H9 (cell line): Measurements from ENCODE around the gene DIAPH2. TPM values are rescaled to one million over a fixed set of nuclear protein-coding genes. Genes with fewer than 3 reads are reported as not detected.

Experiments
- DNase-seq: peaks from one replicate; pipeline ENCODE4 v3.0.0-alpha.2; 2017
- H2AFZ ChIP-seq: one replicate; pipeline ENCODE4 v1.6.1; 2013; ENCODE audit warnings: mild to moderate bottlenecking, low read length, control low read depth, moderate library complexity
- H2AK5ac ChIP-seq: 2 replicates; pipeline ENCODE4 v1.6.1; 2013; ENCODE audit warnings: low read length, control low read depth, mixed read lengths; ENCODE audit not compliant: insufficient read length
- H2BK120ac ChIP-seq: one replicate; pipeline ENCODE4 v1.6.1; 2013; ENCODE audit warnings: low read depth, mild to moderate bottlenecking, low read length, control low read depth, inconsistent platforms; ENCODE audit not compliant: poor library complexity, severe bottlenecking
- H2BK12ac ChIP-seq: 2 replicates; pipeline ENCODE4 v1.6.1; 2013; ENCODE audit warnings: low read length, control low read depth, mixed read lengths, low read depth; ENCODE audit not compliant: insufficient read length
- H2BK15ac ChIP-seq: 2 replicates; pipeline ENCODE4 v1.6.1; 2013; ENCODE audit warnings: low read depth, low read length, control low read depth
- H2BK20ac ChIP-seq: one replicate; pipeline ENCODE4 v1.6.1; 2013; ENCODE audit warnings: low read depth, mild to moderate bottlenecking, low read length, control low read depth, inconsistent platforms; ENCODE audit not compliant: poor library complexity, severe bottlenecking
- H2BK5ac ChIP-seq: 2 replicates; pipeline ENCODE4 v1.6.1; 2013; ENCODE audit warnings: low read length, control low read depth, mixed read lengths; ENCODE audit not compliant: insufficient read length
- H3K14ac ChIP-seq: 2 replicates; pipeline ENCODE4 v1.6.1; 2013; ENCODE audit warnings: low read length, control low read depth; ENCODE audit not compliant: insufficient read depth
- H3K18ac ChIP-seq: 2 replicates; pipeline ENCODE4 v1.6.1; 2013; ENCODE audit warnings: low read depth, mild to moderate bottlenecking, mixed read lengths, low read length, control low read depth; ENCODE audit not compliant: insufficient read length
- H3K23ac ChIP-seq: 2 replicates; pipeline ENCODE4 v1.6.1; 2013; ENCODE audit warnings: low read length, control low read depth, mixed read lengths, low read depth; ENCODE audit not compliant: insufficient read length
- H3K23me2 ChIP-seq: 2 replicates; pipeline ENCODE4 v1.6.1; 2013; ENCODE audit warnings: low read depth, mild to moderate bottlenecking, mixed read lengths, low read length, control low read depth; ENCODE audit not compliant: insufficient read length, poor library complexity, severe bottlenecking
- H3K27ac ChIP-seq: 2 replicates; pipeline ENCODE4 v1.5.1; 2013; ENCODE audit warnings: low read length, control low read depth, mixed read lengths, low read depth; ENCODE audit not compliant: insufficient read length
- H3K27me3 ChIP-seq: 2 replicates; pipeline ENCODE4 v1.6.1; 2013; ENCODE audit warnings: low read length, control low read depth, inconsistent platforms; ENCODE audit not compliant: insufficient read depth
- H3K4ac ChIP-seq: 2 replicates; pipeline ENCODE4 v1.6.1; 2013; ENCODE audit warnings: low read depth, mild to moderate bottlenecking, control low read depth, inconsistent platforms, low read length, moderate library complexity
- H3K4me1 ChIP-seq: 2 replicates; pipeline ENCODE4 v1.6.1; 2013; ENCODE audit warnings: low read length, control low read depth, inconsistent platforms; ENCODE audit not compliant: insufficient read depth
- H3K4me2 ChIP-seq: 2 replicates; pipeline ENCODE4 v1.6.1; 2013; ENCODE audit warnings: low read length, control low read depth, mixed read lengths; ENCODE audit not compliant: insufficient read length, insufficient read depth
- H3K56ac ChIP-seq: 2 replicates; pipeline ENCODE4 v1.6.1; 2013; ENCODE audit warnings: low read depth, mild to moderate bottlenecking, mixed read lengths, low read length, control low read depth; ENCODE audit not compliant: insufficient read length
- H3K79me1 ChIP-seq: 2 replicates; pipeline ENCODE4 v1.6.1; 2013; ENCODE audit warnings: low read depth, mild to moderate bottlenecking, moderate library complexity, low read length, control low read depth, inconsistent platforms; ENCODE audit not compliant: insufficient read depth, poor library complexity, severe bottlenecking
- H3K79me2 ChIP-seq: 2 replicates; pipeline ENCODE4 v1.6.1; 2013; ENCODE audit warnings: low read length, control low read depth, inconsistent platforms; ENCODE audit not compliant: insufficient read depth
- H3K9ac ChIP-seq: 2 replicates; pipeline ENCODE4 v1.6.1; 2013; ENCODE audit warnings: low read length, control low read depth, mixed read lengths; ENCODE audit not compliant: insufficient read length; ENCODE audit errors: extremely low read depth
- H3K9me3 ChIP-seq: one replicate; pipeline ENCODE4 v1.6.1; 2013; ENCODE audit warnings: low read depth, low read length, inconsistent platforms; ENCODE audit not compliant: control insufficient read depth
- H3T11ph ChIP-seq: one replicate; pipeline ENCODE4 v1.6.1; 2013; ENCODE audit warnings: mild to moderate bottlenecking, low read length, control low read depth, inconsistent platforms
- H4K20me1 ChIP-seq: one replicate; pipeline ENCODE4 v1.6.1; 2013; ENCODE audit not compliant: control insufficient read depth, insufficient read length, insufficient read depth
- H4K5ac ChIP-seq: 2 replicates; pipeline ENCODE4 v1.6.1; 2013; ENCODE audit warnings: low read depth, mild to moderate bottlenecking, mixed read lengths, low read length, control low read depth; ENCODE audit not compliant: insufficient read length
- H4K8ac ChIP-seq: replicated peaks from 2 replicates; pipeline ENCODE4 v1.6.1; 2013; ENCODE audit warnings: low read length, control low read depth, mixed read lengths, low read depth; ENCODE audit not compliant: insufficient read length
- H4K91ac ChIP-seq: 2 replicates; pipeline ENCODE4 v1.6.1; 2013; ENCODE audit warnings: low read depth, mild to moderate bottlenecking, moderate library complexity, mixed read lengths, low read length, control low read depth; ENCODE audit not compliant: insufficient read length
- H3K27ac Mint-ChIP-seq, 3 experiments: 2 replicates in 2 of 3; 3 replicates in 1 of 3; pipeline ENCODE4 v1.8.0; 2020 to 2021; ENCODE audit warnings: mixed read lengths in 3 of 3, mild to moderate bottlenecking in 1 of 3, moderate library complexity in 1 of 3
- H3K27me3 Mint-ChIP-seq: 2 replicates; pipeline ENCODE4 v1.8.0; 2021; ENCODE audit warnings: low read depth, mild to moderate bottlenecking, moderate library complexity, mixed read lengths
- H3K36me3 Mint-ChIP-seq, 3 experiments: 2 replicates in 2 of 3; 3 replicates in 1 of 3; pipeline ENCODE4 v1.8.0; 2020 to 2021; ENCODE audit warnings: low read depth in 3 of 3, mixed read lengths in 3 of 3; ENCODE audit not compliant: insufficient read depth in 1 of 3
- H3K4me1 Mint-ChIP-seq, 2 experiments: 2 replicates each; pipeline ENCODE4 v1.8.0; 2020; ENCODE audit warnings: mixed read lengths in 2 of 2
- H3K4me3 Mint-ChIP-seq, 2 experiments: 2 replicates in 1 of 2; 3 replicates in 1 of 2; pipeline ENCODE4 v1.8.0; 2020 to 2021; ENCODE audit warnings: mild to moderate bottlenecking in 2 of 2, mixed read lengths in 2 of 2, moderate library complexity in 1 of 2
- H3K9me3 Mint-ChIP-seq, 2 experiments: 2 replicates in 1 of 2; 3 replicates in 1 of 2; pipeline ENCODE4 v1.8.0; 2020; ENCODE audit warnings: mild to moderate bottlenecking in 2 of 2, mixed read lengths in 2 of 2, moderate library complexity in 1 of 2
- WGBS: extraction: QIAGEN DNeasy Blood & Tissue Kit; methylation state at CpG from one replicate; pipeline ENCODE4 v1.1.7; 2013; ENCODE audit warnings: missing lambda C conversion rate, low lambda C conversion rate, mixed read lengths; ENCODE audit not compliant: insufficient read length; ENCODE audit errors: extremely low coverage; 5-methylcytosine and 5-hydroxymethylcytosine counted together
- total RNA-seq: library from RNA; stranded (reverse); gene quantifications from 2 replicates; pipeline ENCODE4 v1.2.1, GENCODE V29; 2021
- TF ChIP-seq, protein P1 (sequence below): fragments of 200-600 bp; sonication (generic); conservative IDR thresholded peaks from 3 replicates; pipeline ENCODE4 v1.8.0; 2021; ENCODE audit warnings: antibody characterized with exemption, mild to moderate bottlenecking

The DIAPH2 gene
- total RNA-seq, 1 experiment from 2014 or later = 45.4 TPM

- Histone ChIP-seq H2BK20ac (no peak overlapping the region), H3K9me3 (no peaks in the 10 kb centered on the region), H3K4me2 (no peak overlapping the region), H3K79me2 (no peaks in the 10 kb centered on the region), H2AK5ac (no peak overlapping the region), H2BK15ac (no peak overlapping the region), H4K5ac (no peak overlapping the region), H3K23me2 (no peaks in the 10 kb centered on the region), H3K18ac (no peak overlapping the region), H3K4me1 (no peaks in the 10 kb centered on the region), H2BK120ac (no peak overlapping the region), H3K4ac (no peak overlapping the region), H4K20me1 (no peaks in the 10 kb centered on the region), H3K27me3 (no peaks in the 10 kb centered on the region), H3K9ac (no peak overlapping the region), H2AFZ (no peak overlapping the region), H3K14ac (no peak overlapping the region), H2BK5ac (no peak overlapping the region), H3K23ac (no peak overlapping the region), H4K91ac (no peak overlapping the region), H2BK12ac (no peak overlapping the region), H4K8ac (no peak overlapping the region), H3T11ph (no peak overlapping the region), H3K27ac (no peak overlapping the region), H3K79me1 (peaks cover 3% of the 10 kb centered on the region), H3K56ac (no peak overlapping the region)
- no peaks in the 10 kb centered on the region for H3K9me3 Mint-ChIP-seq
- no peaks in the 10 kb centered on the region for H3K27me3 Mint-ChIP-seq
- H3K27ac Mint-ChIP-seq = no peak overlapping the region
- H3K4me1 Mint-ChIP-seq = peaks cover 0 to 6% of the 10 kb centered on the region in 2 experiments; a peak in 2 of 4 replicates
- H3K4me3 Mint-ChIP-seq = no peak overlapping the region
- no CpG with 5 or more reads among the region's 5 CpGs for WGBS
- TF ChIP-seq, protein P1, sequence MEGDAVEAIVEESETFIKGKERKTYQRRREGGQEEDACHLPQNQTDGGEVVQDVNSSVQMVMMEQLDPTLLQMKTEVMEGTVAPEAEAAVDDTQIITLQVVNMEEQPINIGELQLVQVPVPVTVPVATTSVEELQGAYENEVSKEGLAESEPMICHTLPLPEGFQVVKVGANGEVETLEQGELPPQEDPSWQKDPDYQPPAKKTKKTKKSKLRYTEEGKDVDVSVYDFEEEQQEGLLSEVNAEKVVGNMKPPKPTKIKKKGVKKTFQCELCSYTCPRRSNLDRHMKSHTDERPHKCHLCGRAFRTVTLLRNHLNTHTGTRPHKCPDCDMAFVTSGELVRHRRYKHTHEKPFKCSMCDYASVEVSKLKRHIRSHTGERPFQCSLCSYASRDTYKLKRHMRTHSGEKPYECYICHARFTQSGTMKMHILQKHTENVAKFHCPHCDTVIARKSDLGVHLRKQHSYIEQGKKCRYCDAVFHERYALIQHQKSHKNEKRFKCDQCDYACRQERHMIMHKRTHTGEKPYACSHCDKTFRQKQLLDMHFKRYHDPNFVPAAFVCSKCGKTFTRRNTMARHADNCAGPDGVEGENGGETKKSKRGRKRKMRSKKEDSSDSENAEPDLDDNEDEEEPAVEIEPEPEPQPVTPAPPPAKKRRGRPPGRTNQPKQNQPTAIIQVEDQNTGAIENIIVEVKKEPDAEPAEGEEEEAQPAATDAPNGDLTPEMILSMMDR = no peak
- H3K36me3 Mint-ChIP-seq = peaks cover 8 to 74% (median 72%) of the 10 kb centered on the region in 3 experiments
- no peak for DNase-seq
Measured at GRCh38 chrX:97429101-97429500, 744.5 kb downstream of the DIAPH2 start.
